Suprapubic skin (tissue), 4 donors: ENCODE results near the gene LTBP3.

Experiments used
- POLR2A ChIP-seq, 2 donors: fragments of 450-650 bp; IDR thresholded peaks; one replicate each; pipeline ENCODE4 v1.6.1; 2017; ENCODE audit warnings: antibody characterized with exemption in 2 of 2, mild to moderate bottlenecking in 2 of 2, moderate library complexity in 2 of 2
- POLR2AphosphoS5 ChIP-seq, 3 donors: sonication (generic); formaldehyde crosslinking; IDR thresholded peaks; one replicate each; pipeline ENCODE4 v1.6.1; 2017; ENCODE audit warnings: antibody characterized with exemption in 3 of 3
- TF ChIP-seq, protein P1 (sequence below), 2 donors: fragments of 200-600 bp in 1 of 2; fragments of 450-650 bp in 1 of 2; sonication (generic) in 1 of 2; IDR thresholded peaks; one replicate each; pipeline ENCODE4 v1.5.1; 2016 to 2019; ENCODE audit warnings: antibody characterized with exemption in 2 of 2, mild to moderate bottlenecking in 1 of 2, moderate library complexity in 1 of 2

- TF ChIP-seq POLR2AphosphoS5 (IDR thresholded peaks at IDR 0.05) = no peak
- TF ChIP-seq, protein P1, sequence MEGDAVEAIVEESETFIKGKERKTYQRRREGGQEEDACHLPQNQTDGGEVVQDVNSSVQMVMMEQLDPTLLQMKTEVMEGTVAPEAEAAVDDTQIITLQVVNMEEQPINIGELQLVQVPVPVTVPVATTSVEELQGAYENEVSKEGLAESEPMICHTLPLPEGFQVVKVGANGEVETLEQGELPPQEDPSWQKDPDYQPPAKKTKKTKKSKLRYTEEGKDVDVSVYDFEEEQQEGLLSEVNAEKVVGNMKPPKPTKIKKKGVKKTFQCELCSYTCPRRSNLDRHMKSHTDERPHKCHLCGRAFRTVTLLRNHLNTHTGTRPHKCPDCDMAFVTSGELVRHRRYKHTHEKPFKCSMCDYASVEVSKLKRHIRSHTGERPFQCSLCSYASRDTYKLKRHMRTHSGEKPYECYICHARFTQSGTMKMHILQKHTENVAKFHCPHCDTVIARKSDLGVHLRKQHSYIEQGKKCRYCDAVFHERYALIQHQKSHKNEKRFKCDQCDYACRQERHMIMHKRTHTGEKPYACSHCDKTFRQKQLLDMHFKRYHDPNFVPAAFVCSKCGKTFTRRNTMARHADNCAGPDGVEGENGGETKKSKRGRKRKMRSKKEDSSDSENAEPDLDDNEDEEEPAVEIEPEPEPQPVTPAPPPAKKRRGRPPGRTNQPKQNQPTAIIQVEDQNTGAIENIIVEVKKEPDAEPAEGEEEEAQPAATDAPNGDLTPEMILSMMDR (IDR thresholded peaks at IDR 0.05) = no peak
- no peak for TF ChIP-seq POLR2A (IDR thresholded peaks at IDR 0.05)
These were observed 53.3 kb downstream of the LTBP3 start for GRCh38 chr11:65504674-65505465.
